AG04449 (cell line): ENCODE results near the gene IFFO2.

Experiments used
- CTCF ChIA-PET: fragments of 350-600 bp; formaldehyde crosslinking; extraction: SDS; loops from one replicate; lab custom pipeline; 2021; ENCODE audit warnings: antibody characterized with exemption; lab: Yijun Ruan, JAX
- POLR2A ChIA-PET: fragments of 400-600, 350-600 bp; formaldehyde crosslinking; extraction: SDS; loops from one replicate; lab custom pipeline; 2020; ENCODE audit warnings: antibody characterized with exemption, inconsistent platforms; lab: Yijun Ruan, JAX
- DNase-seq: peaks from one replicate; pipeline ENCODE4 v3.0.0-alpha.2; 2010; ENCODE audit warnings: low read depth, low spot score
- H3K4me3 ChIP-seq: 2 replicates; pipeline ENCODE4 v1.5.1; 2011; ENCODE audit warnings: low read depth, mild to moderate bottlenecking, control low read depth, low read length
- TF ChIP-seq, protein P1 (sequence below): IDR thresholded peaks from one replicate; pipeline ENCODE4 v1.5.1; 2011; ENCODE audit warnings: mild to moderate bottlenecking, moderate library complexity, low read length, control low read depth, inconsistent platforms; ENCODE audit not compliant: insufficient read depth; ENCODE audit errors: missing control alignments

The IFFO2 gene

GRCh38 chr1:18974606-18975005, 18.1 kb upstream of the IFFO2 start:
- H3K4me3 ChIP-seq: no peak overlapping the region
- no peak for DNase-seq
- CTCF ChIA-PET: interaction anchor here (0.9 to 5.7 kb wide), 5 partner anchors 9 to 99 kb away, joined by 3 to 94 read pairs (median 3); no protein-coding TSS in a partner anchor
- POLR2A ChIA-PET: no interaction called here
- TF ChIP-seq, protein P1, sequence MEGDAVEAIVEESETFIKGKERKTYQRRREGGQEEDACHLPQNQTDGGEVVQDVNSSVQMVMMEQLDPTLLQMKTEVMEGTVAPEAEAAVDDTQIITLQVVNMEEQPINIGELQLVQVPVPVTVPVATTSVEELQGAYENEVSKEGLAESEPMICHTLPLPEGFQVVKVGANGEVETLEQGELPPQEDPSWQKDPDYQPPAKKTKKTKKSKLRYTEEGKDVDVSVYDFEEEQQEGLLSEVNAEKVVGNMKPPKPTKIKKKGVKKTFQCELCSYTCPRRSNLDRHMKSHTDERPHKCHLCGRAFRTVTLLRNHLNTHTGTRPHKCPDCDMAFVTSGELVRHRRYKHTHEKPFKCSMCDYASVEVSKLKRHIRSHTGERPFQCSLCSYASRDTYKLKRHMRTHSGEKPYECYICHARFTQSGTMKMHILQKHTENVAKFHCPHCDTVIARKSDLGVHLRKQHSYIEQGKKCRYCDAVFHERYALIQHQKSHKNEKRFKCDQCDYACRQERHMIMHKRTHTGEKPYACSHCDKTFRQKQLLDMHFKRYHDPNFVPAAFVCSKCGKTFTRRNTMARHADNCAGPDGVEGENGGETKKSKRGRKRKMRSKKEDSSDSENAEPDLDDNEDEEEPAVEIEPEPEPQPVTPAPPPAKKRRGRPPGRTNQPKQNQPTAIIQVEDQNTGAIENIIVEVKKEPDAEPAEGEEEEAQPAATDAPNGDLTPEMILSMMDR: no peak

- CTCF ChIA-PET: interaction anchor here (0.9 to 5.7 kb wide), 8 partner anchors 9 to 99 kb away, joined by 3 to 94 read pairs (median 5); no protein-coding TSS in a partner anchor
- no peak for DNase-seq
- H3K4me3 ChIP-seq: no peak overlapping the region
- POLR2A ChIA-PET: interaction anchor here (1.9 kb wide), 1 partner anchor 17 kb away, joined by 8 read pairs; the partner anchor contains the start of gene IFFO2
- TF ChIP-seq, protein P1: no peak
Observed at GRCh38 chr1:18974005-18974404, 17.5 kb upstream of the IFFO2 start.

- ChIA-PET POLR2A (interaction anchor here (1.9 kb wide), 1 partner anchor 17 kb away, joined by 8 read pairs; the partner anchor contains the start of gene IFFO2), CTCF (interaction anchor here (1.0 to 5.7 kb wide), 14 partner anchors 8 to 99 kb away, joined by 3 to 94 read pairs (median 5); partner anchors contain the start of gene ALDH4A1)
- H3K4me3 ChIP-seq: no peak overlapping the region
- TF ChIP-seq, protein P1: no peak
- no peak for DNase-seq
Observed at GRCh38 chr1:18973446-18973955, 17.0 kb upstream of the IFFO2 start.

DNA sequence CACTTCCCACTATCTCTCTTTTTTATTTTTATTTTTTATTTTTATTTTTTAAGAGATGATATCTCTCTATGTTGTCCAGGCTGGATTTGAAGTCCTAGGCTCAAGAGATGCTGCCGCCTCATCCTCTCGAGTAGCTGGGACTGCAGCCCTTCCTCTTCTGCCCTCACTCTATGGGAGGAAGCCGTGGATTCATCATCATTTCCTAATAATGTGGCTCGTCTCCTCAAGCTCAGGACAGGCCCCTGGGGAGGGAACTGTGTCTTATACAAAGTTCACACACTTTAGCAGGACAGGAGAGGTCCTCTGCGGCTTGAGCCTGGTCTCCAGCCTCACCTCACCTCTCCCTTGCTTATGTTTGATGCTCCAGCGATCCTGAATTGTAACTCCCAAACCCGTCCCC, 16.5 kb upstream of the IFFO2 start:
- ChIA-PET POLR2A (interaction anchor here (1.9 kb wide), 1 partner anchor 16 kb away, joined by 8 read pairs; the partner anchor contains the start of gene IFFO2), CTCF (interaction anchor here (0.7 to 5.7 kb wide), 17 partner anchors 8 to 103 kb away, joined by 3 to 94 read pairs (median 5); partner anchors contain the start of genes ALDH4A1 and IFFO2)
- no peak for DNase-seq
- no peak overlapping the region for H3K4me3 ChIP-seq
- TF ChIP-seq, protein P1: no peak

GRCh38 chr1:18972531-18972930, 16.1 kb upstream of the IFFO2 start:
- ChIA-PET CTCF (interaction anchor here (0.7 to 5.7 kb wide), 15 partner anchors 9 to 104 kb away, joined by 3 to 94 read pairs (median 5); partner anchors contain the start of genes ALDH4A1 and IFFO2), POLR2A (interaction anchor here (0.7 to 1.9 kb wide), 3 partner anchors 16 to 236 kb away, joined by 3 to 8 read pairs (median 4); partner anchors contain the start of gene IFFO2)
- H3K4me3 ChIP-seq: no peak overlapping the region
- no peak for DNase-seq
- TF ChIP-seq, protein P1: no peak

GRCh38 chr1:18970762-18971161, 14.3 kb upstream of the IFFO2 start:
- no peak for DNase-seq
- CTCF ChIA-PET: interaction anchor here (0.8 to 6.9 kb wide), 5 partner anchors 10 to 86 kb away, joined by 3 to 42 read pairs (median 5); no protein-coding TSS in a partner anchor
- POLR2A ChIA-PET: no interaction called here
- no peak overlapping the region for H3K4me3 ChIP-seq
- TF ChIP-seq, protein P1: no peak
